ENCODE results near the gene PANK4. TPM values are rescaled to one million over a fixed set of nuclear protein-coding genes. Genes with fewer than 3 reads are reported as not detected.

PANK4 gene
- total RNA-seq, 1 experiment from 2014 or later, result 32.2 TPM

DNA sequence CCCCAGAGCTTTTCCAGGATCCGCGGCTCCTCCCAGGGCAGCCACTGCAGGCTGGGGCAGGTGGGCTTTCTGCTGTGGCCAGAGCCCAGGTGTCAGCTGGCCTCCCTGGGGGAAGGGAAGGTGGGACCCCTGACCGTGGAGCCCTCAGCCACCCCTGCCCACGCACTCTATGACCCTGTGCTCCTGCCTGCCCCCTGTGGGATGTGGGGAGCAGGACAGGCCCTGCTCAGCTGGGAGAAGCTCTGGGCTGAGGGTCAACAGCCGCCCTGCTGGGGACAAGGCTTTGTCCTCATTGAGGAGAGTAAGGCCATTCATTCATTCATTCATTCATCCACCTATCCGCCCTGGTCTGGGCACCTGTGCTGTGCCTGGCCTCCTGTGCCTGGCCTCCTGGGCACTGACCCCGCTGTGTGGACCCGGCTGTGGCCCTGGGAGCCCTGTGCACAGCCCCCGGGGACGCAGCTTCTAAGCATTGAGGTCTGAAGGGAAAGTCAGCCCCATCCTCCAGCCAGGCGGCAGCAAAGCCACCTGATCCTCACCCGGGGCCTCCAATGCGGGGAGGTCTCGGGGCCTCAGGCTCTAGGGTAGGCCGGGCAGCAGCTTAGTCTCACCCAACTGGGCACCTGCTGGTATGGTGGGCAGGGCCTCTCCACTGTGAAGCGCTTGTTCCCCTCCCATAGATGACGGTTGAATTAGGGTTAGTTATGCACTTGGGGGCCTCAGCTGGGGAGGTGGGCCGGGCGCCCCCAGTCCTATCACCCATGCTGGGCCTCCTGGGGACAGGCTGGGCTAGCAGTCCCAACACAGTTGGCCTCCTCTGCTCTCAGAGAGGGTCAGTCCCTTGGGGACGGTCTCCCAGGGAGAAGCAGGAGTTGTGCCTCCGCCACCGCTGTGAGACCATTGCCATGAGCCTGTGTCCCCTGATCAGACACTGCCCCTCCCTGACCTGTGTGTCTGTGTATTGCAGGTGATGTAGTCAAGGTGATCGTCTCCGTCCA, 35.8 kb upstream of the PANK4 start:
- H3K9me3 Mint-ChIP-seq, result no peaks in the 10 kb centered on the region; a peak in 1 of 5 replicates
- Histone ChIP-seq H4K91ac (ENCODE audit: insufficient read length, low read depth, low read length) (no peak overlapping the region), H3K27ac (ENCODE audit: insufficient read length, low read depth, low read length) (no peak overlapping the region), H3T11ph (ENCODE audit: low read length) (no peak overlapping the region), H3K4me1 (ENCODE audit: insufficient read depth, low read length) (no peaks in the 10 kb centered on the region), H2BK120ac (ENCODE audit: low read depth, low read length, poor library complexity, severe bottlenecking) (no peak overlapping the region), H4K20me1 (ENCODE audit: control insufficient read depth, insufficient read depth, insufficient read length) (no peaks in the 10 kb centered on the region), H4K8ac (replicated peaks; ENCODE audit: insufficient read length, low read depth, low read length) (no peak overlapping the region), H3K23me2 (ENCODE audit: insufficient read length, low read depth, low read length, poor library complexity, severe bottlenecking) (no peaks in the 10 kb centered on the region), H3K23ac (ENCODE audit: insufficient read length, low read depth, low read length) (no peak overlapping the region), H2BK20ac (ENCODE audit: low read depth, low read length, poor library complexity, severe bottlenecking) (no peak overlapping the region), H2AFZ (ENCODE audit: low read length) (no peak overlapping the region), H2AK5ac (ENCODE audit: insufficient read length, low read length) (no peak overlapping the region), H3K9ac (ENCODE audit: extremely low read depth, insufficient read length, low read length) (no peak overlapping the region), H2BK5ac (ENCODE audit: insufficient read length, low read length) (no peak overlapping the region), H4K5ac (ENCODE audit: insufficient read length, low read depth, low read length) (no peak overlapping the region), H2BK12ac (ENCODE audit: insufficient read length, low read depth, low read length) (no peak overlapping the region), H3K27me3 (ENCODE audit: insufficient read depth, low read length) (no peaks in the 10 kb centered on the region), H3K9me3 (ENCODE audit: control insufficient read depth, low read depth, low read length) (no peaks in the 10 kb centered on the region), H3K14ac (ENCODE audit: insufficient read depth, low read length) (no peak overlapping the region), H3K18ac (ENCODE audit: insufficient read length, low read depth, low read length) (no peak overlapping the region), H3K79me1 (ENCODE audit: insufficient read depth, low read depth, low read length, poor library complexity, severe bottlenecking) (no peaks in the 10 kb centered on the region), H2BK15ac (ENCODE audit: low read depth, low read length) (no peak overlapping the region), H3K56ac (ENCODE audit: insufficient read length, low read depth, low read length) (no peak overlapping the region), H3K4me2 (ENCODE audit: insufficient read depth, insufficient read length, low read length) (no peak overlapping the region), H3K79me2 (ENCODE audit: insufficient read depth, low read length) (no peaks in the 10 kb centered on the region), H3K4ac (ENCODE audit: low read depth, low read length) (no peak overlapping the region)
- H3K4me3 Mint-ChIP-seq, result no peak overlapping the region; a peak in 1 of 5 replicates
- TF ChIP-seq, protein P1, sequence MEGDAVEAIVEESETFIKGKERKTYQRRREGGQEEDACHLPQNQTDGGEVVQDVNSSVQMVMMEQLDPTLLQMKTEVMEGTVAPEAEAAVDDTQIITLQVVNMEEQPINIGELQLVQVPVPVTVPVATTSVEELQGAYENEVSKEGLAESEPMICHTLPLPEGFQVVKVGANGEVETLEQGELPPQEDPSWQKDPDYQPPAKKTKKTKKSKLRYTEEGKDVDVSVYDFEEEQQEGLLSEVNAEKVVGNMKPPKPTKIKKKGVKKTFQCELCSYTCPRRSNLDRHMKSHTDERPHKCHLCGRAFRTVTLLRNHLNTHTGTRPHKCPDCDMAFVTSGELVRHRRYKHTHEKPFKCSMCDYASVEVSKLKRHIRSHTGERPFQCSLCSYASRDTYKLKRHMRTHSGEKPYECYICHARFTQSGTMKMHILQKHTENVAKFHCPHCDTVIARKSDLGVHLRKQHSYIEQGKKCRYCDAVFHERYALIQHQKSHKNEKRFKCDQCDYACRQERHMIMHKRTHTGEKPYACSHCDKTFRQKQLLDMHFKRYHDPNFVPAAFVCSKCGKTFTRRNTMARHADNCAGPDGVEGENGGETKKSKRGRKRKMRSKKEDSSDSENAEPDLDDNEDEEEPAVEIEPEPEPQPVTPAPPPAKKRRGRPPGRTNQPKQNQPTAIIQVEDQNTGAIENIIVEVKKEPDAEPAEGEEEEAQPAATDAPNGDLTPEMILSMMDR (conservative IDR thresholded peaks at IDR 0.05), result peak; percentile 67
- H3K4me1 Mint-ChIP-seq, result peaks cover 0 to 6% of the 10 kb centered on the region in 2 experiments; a peak in 2 of 4 replicates
- no CpG with 5 or more reads among the region's 24 CpGs for WGBS (ENCODE audit: extremely low coverage, insufficient read length, low lambda C conversion rate)
- H3K27ac Mint-ChIP-seq, result no peak overlapping the region
- no peaks in the 10 kb centered on the region for H3K36me3 Mint-ChIP-seq (ENCODE audit: insufficient read depth in 1 of 3, low read depth in 3 of 3)
- H3K27me3 Mint-ChIP-seq (ENCODE audit: low read depth), result peaks cover 3% of the 10 kb centered on the region
- no peak for DNase-seq
